ENCODE results near the gene ZNF764. TPM values are rescaled to one million over a fixed set of nuclear protein-coding genes. Genes with fewer than 3 reads are reported as not detected.

ZNF764 gene
- total and polyA plus RNA-seq, 4 donors, result 1.6 to 6.8 (median 4.2) TPM

- peaks cover 0 to 32% (median 22%) of the 10 kb centered on the region in 4 donors for H3K36me3 ChIP-seq (ENCODE audit: control insufficient read depth in 4 of 4, insufficient read depth in 3 of 4, low read depth in 1 of 4, low read length in 3 of 4)
- no peak for TF ChIP-seq RAD21 (IDR thresholded peaks at IDR 0.05)
- no peak for TF ChIP-seq ZBTB33 (IDR thresholded peaks at IDR 0.05)
- TF ChIP-seq GABPA (IDR thresholded peaks at IDR 0.05 in 1 of 2, conservative IDR thresholded peaks at IDR 0.05 in 1 of 2), result no peak
- no peak for TF ChIP-seq TAF1 (conservative IDR thresholded peaks at IDR 0.05)
- TF ChIP-seq FOXA1 (IDR thresholded peaks at IDR 0.05), result no peak
- no peak for TF ChIP-seq MAX (IDR thresholded peaks at IDR 0.05)
- TF ChIP-seq RXRA (IDR thresholded peaks at IDR 0.05), result no peak
- TF ChIP-seq HNF4G (IDR thresholded peaks at IDR 0.05), result no peak
- no peak for TF ChIP-seq NR2F2 (IDR thresholded peaks at IDR 0.05)
- TF ChIP-seq ATF3 (IDR thresholded peaks at IDR 0.05), result no peak
- no peak for TF ChIP-seq CTCF (IDR thresholded peaks at IDR 0.05; ENCODE audit: low read depth, low read length, missing input control)
- TF ChIP-seq REST (IDR thresholded peaks at IDR 0.05), result no peak
- TF ChIP-seq JUND (IDR thresholded peaks at IDR 0.05), result no peak
- no peak for TF ChIP-seq YY1 (IDR thresholded peaks at IDR 0.05)
- 88% methylated on average over 2 of the region's 2 CpGs for WGBS
Observed at GRCh38 chr16:30515275-30515674, 42.9 kb downstream of the ZNF764 start.

GRCh38 chr16:30511509-30511908 is 46.7 kb downstream of the ZNF764 start:
- no peaks in the 10 kb centered on the region for H3K27me3 ChIP-seq (ENCODE audit: control insufficient read depth in 4 of 4, insufficient read depth in 4 of 4, low read length in 3 of 4)
- WGBS, result 98% methylated on average over 3 of the region's 3 CpGs
- DNase-seq (ENCODE audit: low spot score), result no peak
- no peaks in the 10 kb centered on the region for H3K9me3 ChIP-seq (ENCODE audit: control insufficient read depth in 4 of 4, low read length in 3 of 4)
- no peak overlapping the region for H3K27ac ChIP-seq (ENCODE audit: low read depth in 1 of 2, low read length in 2 of 2)
- no peaks in the 10 kb centered on the region for H3K4me1 ChIP-seq (ENCODE audit: control insufficient read depth in 4 of 4, insufficient read depth in 4 of 4, low read length in 3 of 4)
- H3K9ac ChIP-seq (ENCODE audit: low read depth in 1 of 2, low read length in 2 of 2), result no peak overlapping the region
- no peak overlapping the region for H3K4me3 ChIP-seq (ENCODE audit: low read depth in 1 of 3, low read length in 3 of 3)
- H3K36me3 ChIP-seq (ENCODE audit: control insufficient read depth in 4 of 4, insufficient read depth in 3 of 4, low read depth in 1 of 4, low read length in 3 of 4), result peaks cover 0 to 26% (median 22%) of the 10 kb centered on the region in 4 donors
- TF ChIP-seq RXRA (IDR thresholded peaks at IDR 0.05) (no peak), REST (IDR thresholded peaks at IDR 0.05) (no peak), ATF3 (IDR thresholded peaks at IDR 0.05) (no peak), SP1 (IDR thresholded peaks at IDR 0.05) (no peak), CTCF (IDR thresholded peaks at IDR 0.05; ENCODE audit: low read depth, low read length, missing input control) (no peak), JUND (IDR thresholded peaks at IDR 0.05) (no peak), ZBTB33 (IDR thresholded peaks at IDR 0.05) (no peak)

More at GRCh38 chr16:30515275-30515674, 42.9 kb downstream of the ZNF764 start:
- H3K4me3 ChIP-seq (ENCODE audit: low read depth in 1 of 3, low read length in 3 of 3), result no peak overlapping the region
- H3K4me1 ChIP-seq (ENCODE audit: control insufficient read depth in 4 of 4, insufficient read depth in 4 of 4, low read length in 3 of 4), result no peaks in the 10 kb centered on the region
- no peak overlapping the region for H3K27ac ChIP-seq (ENCODE audit: low read depth in 1 of 2, low read length in 2 of 2)
- H3K9me3 ChIP-seq (ENCODE audit: control insufficient read depth in 4 of 4, low read length in 3 of 4), result no peaks in the 10 kb centered on the region
- H3K27me3 ChIP-seq (ENCODE audit: control insufficient read depth in 4 of 4, insufficient read depth in 4 of 4, low read length in 3 of 4), result no peaks in the 10 kb centered on the region
- DNase-seq (ENCODE audit: low spot score), result no peak
- H3K9ac ChIP-seq (ENCODE audit: low read depth in 1 of 2, low read length in 2 of 2), result no peak overlapping the region
